ENCODE measurements around the gene SAP25.

The SAP25 gene

GRCh38 chr7:100591596-100591995, 17.9 kb upstream of the SAP25 start:
- no peak for DNase-seq

GRCh38 chr7:100590077-100590737, 16.5 kb upstream of the SAP25 start:
- no peak for DNase-seq

- DNase-seq, result no peak
Measured at GRCh38 chr7:100589341-100589947, 15.7 kb upstream of the SAP25 start.

- no peak for DNase-seq
Measured at GRCh38 chr7:100588438-100588837, 14.7 kb upstream of the SAP25 start.

- peak; percentile 97 for DNase-seq
Measured at GRCh38 chr7:100586266-100587025, 12.7 kb upstream of the SAP25 start, which contains the start of gene FBXO24. TSS of gene FBXO24 (plus strand) at chr7:100586328. CDS start at chr7:100586626, 298 bp downstream.

GRCh38 chr7:100585511-100586265, 12.0 kb upstream of the SAP25 start, which contains the start of gene LRCH4:
TSS of gene LRCH4 (minus strand) at chr7:100586129. CDS start at chr7:100586100, 29 bp downstream.
- DNase-seq, result peak; percentile 54

GRCh38 chr7:100584683-100585510, 11.2 kb upstream of the SAP25 start:
- no peak for DNase-seq

- DNase-seq, result no peak
Measured at GRCh38 chr7:100584054-100584682, 10.5 kb upstream of the SAP25 start.

GRCh38 chr7:100583132-100584053, 9.7 kb upstream of the SAP25 start:
- DNase-seq, result no peak

- no peak for DNase-seq
Measured at GRCh38 chr7:100582650-100583049, 8.9 kb upstream of the SAP25 start.

- no peak for DNase-seq
Measured at GRCh38 chr7:100582041-100582579, 8.4 kb upstream of the SAP25 start.

GRCh38 chr7:100580466-100581283, 7.0 kb upstream of the SAP25 start:
- no peak for DNase-seq

- no peak for DNase-seq
Measured at GRCh38 chr7:100578246-100579183, 4.8 kb upstream of the SAP25 start.

- no peak for DNase-seq
Measured at GRCh38 chr7:100577507-100577906, 3.8 kb upstream of the SAP25 start.

GRCh38 chr7:100577103-100577502, 3.4 kb upstream of the SAP25 start:
- no peak for DNase-seq

GRCh38 chr7:100576384-100576993, 2.8 kb upstream of the SAP25 start:
- DNase-seq, result no peak

- no peak for DNase-seq
Measured at GRCh38 chr7:100575746-100576383, 2.2 kb upstream of the SAP25 start.

Measured in GOT3 (cell line).